ENCODE measurements around the gene IGLON5. TPM values are rescaled to one million over a fixed set of nuclear protein-coding genes. Genes with fewer than 3 reads are reported as not detected.

IGLON5 gene
- total and polyA plus RNA-seq, 2 experiments from 2014 or later, result 5.0 to 29.1 TPM

- Histone ChIP-seq H3K4me3 (no peak overlapping the region), H3K4me1 (ENCODE audit: insufficient read depth) (no peaks in the 10 kb centered on the region), H4K20me1 (replicated peaks; ENCODE audit: insufficient read depth) (no peaks in the 10 kb centered on the region), H3K9me2 (ENCODE audit: insufficient read depth) (0 out of 2 replicates have a peak, but pooled peaks cover 2% of the 10 kb centered on the region), H3F3A (replicated peaks; ENCODE audit: low read depth) (no peaks in the 10 kb centered on the region), H3K36me3 (ENCODE audit: insufficient read depth) (peaks cover 5% of the 10 kb centered on the region; the same call in 1 of the 2 replicates), H2AFZ (no peak overlapping the region), H3K4me2 (no peak overlapping the region), H3K27ac (ENCODE audit: low read depth) (no peak overlapping the region), H3K79me2 (replicated peaks; ENCODE audit: insufficient read depth) (no peaks in the 10 kb centered on the region), H3K27me3 (ENCODE audit: insufficient read depth) (no peaks in the 10 kb centered on the region)
- no peaks in the 10 kb centered on the region for H3K4me1 Mint-ChIP-seq
- DNase-seq (ENCODE audit: low spot score) (no peak), ATAC-seq (no peak)
- H3K27ac Mint-ChIP-seq, result no peak overlapping the region
- no peak overlapping the region for H3K4me3 Mint-ChIP-seq
- TF ChIP-seq CTCF (conservative IDR thresholded peaks at IDR 0.05; ENCODE audit: low read depth in 2 of 2) (no peak), REST (IDR thresholded peaks at IDR 0.05; ENCODE audit: unreplicated experiment) (no peak), EZH2 (IDR thresholded peaks at IDR 0.05; ENCODE audit: low read depth, unreplicated experiment) (no peak), ZNF462 (CRISPR knock-in tag; IDR thresholded peaks at IDR 0.05) (no peak), EZH2phosphoT487 (IDR thresholded peaks at IDR 0.05; ENCODE audit: unreplicated experiment) (no peak), CREB1 (CRISPR knock-in tag; IDR thresholded peaks at IDR 0.05; ENCODE audit: low read depth) (no peak), JUNB (IDR thresholded peaks at IDR 0.05; ENCODE audit: unreplicated experiment) (no peak), ZNF114 (CRISPR knock-in tag; IDR thresholded peaks at IDR 0.05) (no peak), STAT1 (IDR thresholded peaks at IDR 0.05; ENCODE audit: unreplicated experiment) (no peak), POLR2AphosphoS5 (IDR thresholded peaks at IDR 0.05; ENCODE audit: low read depth) (no peak), ETS1 (IDR thresholded peaks at IDR 0.05) (no peak), ZNF331 (CRISPR knock-in tag; IDR thresholded peaks at IDR 0.05; ENCODE audit: low read depth) (no peak), NANOG (IDR thresholded peaks at IDR 0.05; ENCODE audit: borderline replicate concordance) (no peak)
- peaks cover 24% of the 10 kb centered on the region for H3K9me3 Mint-ChIP-seq
- peaks cover 9% of the 10 kb centered on the region; the same call in 2 of the 3 replicates for H3K36me3 Mint-ChIP-seq (ENCODE audit: low read depth)
- peaks cover 8% of the 10 kb centered on the region for H3K27me3 Mint-ChIP-seq (ENCODE audit: insufficient read depth, low read depth, poor library complexity)
Observed at GRCh38 chr19:51377422-51377821, 66.0 kb downstream of the IGLON5 start.

Measured in GM23338 (cell line).